ENCODE data around the gene MPPED1. TPM values are rescaled to one million over a fixed set of nuclear protein-coding genes. Genes with fewer than 3 reads are reported as not detected.
A peak's percentile ranks its signal among the peaks of the same experiment; 100 is the strongest.

The MPPED1 gene
- total and polyA plus RNA-seq, 10 donors = 0.02 to 0.13 (median 0.04) TPM; not detected in 6

GRCh38 chr22:43437871-43438475, 26.2 kb downstream of the MPPED1 start:
- peaks cover 0 to 95% (median 0%) of the 10 kb centered on the region in 7 donors for H3K27me3 ChIP-seq (replicated peaks in 1 of 7)
- no peaks in the 10 kb centered on the region for H3K36me3 ChIP-seq
- no peaks in the 10 kb centered on the region for H3K4me1 ChIP-seq
- intact Hi-C loops (cut with DNase I; ENCODE audit: low total_unique reads) = no loop called here
- DNase-seq = peak; percentile 67
- no peak for TF ChIP-seq CTCF (IDR thresholded peaks at IDR 0.05 in 8 of 11, conservative IDR thresholded peaks at IDR 0.05 in 3 of 11)
- TF ChIP-seq POLR2A (IDR thresholded peaks at IDR 0.05) = no peak
- H3K9me3 ChIP-seq = no peaks in the 10 kb centered on the region
- H3K27ac ChIP-seq = no peak overlapping the region
- WGBS, 5 donors = 77 to 86% (median 81%) methylated on average over 13 to 15 of the region's 15 CpGs
- H3K4me3 ChIP-seq = no peak overlapping the region

- TF ChIP-seq POLR2A (IDR thresholded peaks at IDR 0.05) (no peak), CTCF (IDR thresholded peaks at IDR 0.05 in 8 of 11, conservative IDR thresholded peaks at IDR 0.05 in 3 of 11) (no peak), POLR2AphosphoS5 (IDR thresholded peaks at IDR 0.05) (no peak)
- 82 to 87% (median 83%) methylated on average over 17 of the region's 17 CpGs for WGBS, 5 donors
- peak; percentile 25 for DNase-seq
Measured at GRCh38 chr22:43438666-43439347, 27.0 kb downstream of the MPPED1 start.

GRCh38 chr22:43439368-43440103, 27.7 kb downstream of the MPPED1 start:
- intact Hi-C loops (cut with DNase I; ENCODE audit: low total_unique reads) = no loop called here
- Histone ChIP-seq H3K27ac (no peak overlapping the region), H3K27me3 (replicated peaks in 1 of 7) (peaks cover 0 to 83% (median 0%) of the 10 kb centered on the region in 7 donors), H3K36me3 (no peaks in the 10 kb centered on the region), H3K4me3 (no peak overlapping the region), H3K4me1 (no peaks in the 10 kb centered on the region), H3K9me3 (no peaks in the 10 kb centered on the region)
- peak; percentile 69 for DNase-seq
- WGBS, 5 donors = 65 to 76% (median 76%) methylated on average over 17 to 18 of the region's 18 CpGs
- TF ChIP-seq POLR2AphosphoS5 (IDR thresholded peaks at IDR 0.05) (no peak), POLR2A (IDR thresholded peaks at IDR 0.05) (no peak), CTCF (IDR thresholded peaks at IDR 0.05 in 8 of 11, conservative IDR thresholded peaks at IDR 0.05 in 3 of 11) (no peak)

More at GRCh38 chr22:43438666-43439347, 27.0 kb downstream of the MPPED1 start:
- Histone ChIP-seq H3K9me3 (no peaks in the 10 kb centered on the region), H3K27me3 (replicated peaks in 1 of 7) (peaks cover 0 to 90% (median 0%) of the 10 kb centered on the region in 7 donors), H3K4me3 (no peak overlapping the region), H3K36me3 (no peaks in the 10 kb centered on the region), H3K4me1 (no peaks in the 10 kb centered on the region), H3K27ac (no peak overlapping the region)
- intact Hi-C loops (cut with DNase I; ENCODE audit: low total_unique reads) = no loop called here

- Histone ChIP-seq H3K4me1 (no peaks in the 10 kb centered on the region), H3K27me3 (replicated peaks in 1 of 7) (peaks cover 0 to 78% (median 0%) of the 10 kb centered on the region in 7 donors), H3K27ac (no peak overlapping the region), H3K4me3 (no peak overlapping the region), H3K9me3 (no peaks in the 10 kb centered on the region), H3K36me3 (no peaks in the 10 kb centered on the region)
- DNase-seq = no peak
- TF ChIP-seq POLR2A (IDR thresholded peaks at IDR 0.05) = no peak
- no peak for TF ChIP-seq POLR2AphosphoS5 (IDR thresholded peaks at IDR 0.05)
- TF ChIP-seq CTCF (IDR thresholded peaks at IDR 0.05 in 8 of 11, conservative IDR thresholded peaks at IDR 0.05 in 3 of 11) = no peak
- intact Hi-C loops (cut with DNase I; ENCODE audit: low total_unique reads) = no loop called here
- 69 to 87% (median 77%) methylated on average over 5 to 7 of the region's 7 CpGs for WGBS, 5 donors
Measured at GRCh38 chr22:43440104-43440387, 28.2 kb downstream of the MPPED1 start.
